ENCODE measurements around the gene GGT5. TPM values are rescaled to one million over a fixed set of nuclear protein-coding genes. Genes with fewer than 3 reads are reported as not detected.

GGT5 gene
- total RNA-seq, 1 donor from 2014 or later = 61.4 TPM

DNA sequence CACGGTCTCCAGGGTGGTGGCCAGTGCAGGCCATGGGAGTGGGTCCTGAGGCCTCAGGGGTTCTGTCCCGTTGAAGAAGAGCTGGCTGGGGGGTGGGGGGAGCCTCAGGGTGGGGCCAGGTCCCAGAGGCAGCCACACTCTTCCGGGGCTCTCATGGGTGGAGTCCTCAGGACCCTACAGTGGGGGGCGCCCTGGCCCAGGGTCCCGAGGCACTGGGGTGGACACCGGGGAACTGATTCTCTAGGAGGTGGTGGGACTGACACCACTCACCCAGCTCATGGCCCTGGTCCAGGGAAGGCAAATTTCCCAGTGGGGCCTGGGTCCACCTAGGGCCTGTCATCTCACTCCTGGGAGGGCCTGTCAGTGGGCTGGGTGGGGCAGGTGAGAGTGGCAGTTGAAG, 12.8 kb downstream of the GGT5 start:
- Histone ChIP-seq H3K27ac (no peak overlapping the region), H3K9me3 (no peaks in the 10 kb centered on the region), H3K4me3 (no peak overlapping the region), H3K36me3 (peaks cover 0 to 7% of the 10 kb centered on the region in 2 donors), H3K4me1 (peaks cover 3% of the 10 kb centered on the region), H3K27me3 (no peaks in the 10 kb centered on the region)
- intact Hi-C loops (cut with DNase I) = no loop called here
- TF ChIP-seq POLR2A (IDR thresholded peaks at IDR 0.05) (no peak), POLR2AphosphoS5 (IDR thresholded peaks at IDR 0.05; ENCODE audit: insufficient read depth in 1 of 2, low read depth in 1 of 2) (no peak)
- TF ChIP-seq, protein P1, sequence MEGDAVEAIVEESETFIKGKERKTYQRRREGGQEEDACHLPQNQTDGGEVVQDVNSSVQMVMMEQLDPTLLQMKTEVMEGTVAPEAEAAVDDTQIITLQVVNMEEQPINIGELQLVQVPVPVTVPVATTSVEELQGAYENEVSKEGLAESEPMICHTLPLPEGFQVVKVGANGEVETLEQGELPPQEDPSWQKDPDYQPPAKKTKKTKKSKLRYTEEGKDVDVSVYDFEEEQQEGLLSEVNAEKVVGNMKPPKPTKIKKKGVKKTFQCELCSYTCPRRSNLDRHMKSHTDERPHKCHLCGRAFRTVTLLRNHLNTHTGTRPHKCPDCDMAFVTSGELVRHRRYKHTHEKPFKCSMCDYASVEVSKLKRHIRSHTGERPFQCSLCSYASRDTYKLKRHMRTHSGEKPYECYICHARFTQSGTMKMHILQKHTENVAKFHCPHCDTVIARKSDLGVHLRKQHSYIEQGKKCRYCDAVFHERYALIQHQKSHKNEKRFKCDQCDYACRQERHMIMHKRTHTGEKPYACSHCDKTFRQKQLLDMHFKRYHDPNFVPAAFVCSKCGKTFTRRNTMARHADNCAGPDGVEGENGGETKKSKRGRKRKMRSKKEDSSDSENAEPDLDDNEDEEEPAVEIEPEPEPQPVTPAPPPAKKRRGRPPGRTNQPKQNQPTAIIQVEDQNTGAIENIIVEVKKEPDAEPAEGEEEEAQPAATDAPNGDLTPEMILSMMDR (IDR thresholded peaks at IDR 0.05) = no peak
- no peak for DNase-seq (ENCODE audit: extremely low spot score in 2 of 2)

DNA sequence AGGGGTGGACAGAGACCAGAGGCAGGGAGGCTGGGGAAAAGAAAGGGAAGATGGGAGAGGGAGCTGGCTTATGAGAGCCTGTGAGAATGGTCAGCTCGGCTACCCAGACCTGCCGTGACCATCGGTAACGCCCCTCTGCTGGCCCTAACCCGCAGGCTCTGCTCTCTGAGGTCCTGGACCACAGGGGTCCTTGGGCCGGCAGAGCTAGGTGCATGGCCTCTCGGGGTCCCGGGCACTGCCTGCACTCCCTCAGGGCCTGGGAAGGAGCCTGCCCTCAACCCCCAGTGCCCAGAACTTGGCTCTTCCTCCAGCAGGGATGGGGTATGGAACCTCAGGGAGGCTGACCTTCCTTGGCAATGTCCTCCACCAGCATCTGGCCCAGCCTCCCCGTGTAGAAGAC, 13.2 kb downstream of the GGT5 start:
- TF ChIP-seq, protein P1 (IDR thresholded peaks at IDR 0.05) = no peak
- TF ChIP-seq POLR2A (IDR thresholded peaks at IDR 0.05) (no peak), POLR2AphosphoS5 (IDR thresholded peaks at IDR 0.05; ENCODE audit: insufficient read depth in 1 of 2, low read depth in 1 of 2) (no peak)
- Histone ChIP-seq H3K27me3 (no peaks in the 10 kb centered on the region), H3K4me1 (peaks cover 3% of the 10 kb centered on the region), H3K36me3 (peaks cover 0 to 7% of the 10 kb centered on the region in 2 donors), H3K27ac (no peak overlapping the region), H3K9me3 (no peaks in the 10 kb centered on the region), H3K4me3 (no peak overlapping the region)
- DNase-seq (ENCODE audit: extremely low spot score in 2 of 2) = no peak
- intact Hi-C loops (cut with DNase I) = no loop called here

DNA sequence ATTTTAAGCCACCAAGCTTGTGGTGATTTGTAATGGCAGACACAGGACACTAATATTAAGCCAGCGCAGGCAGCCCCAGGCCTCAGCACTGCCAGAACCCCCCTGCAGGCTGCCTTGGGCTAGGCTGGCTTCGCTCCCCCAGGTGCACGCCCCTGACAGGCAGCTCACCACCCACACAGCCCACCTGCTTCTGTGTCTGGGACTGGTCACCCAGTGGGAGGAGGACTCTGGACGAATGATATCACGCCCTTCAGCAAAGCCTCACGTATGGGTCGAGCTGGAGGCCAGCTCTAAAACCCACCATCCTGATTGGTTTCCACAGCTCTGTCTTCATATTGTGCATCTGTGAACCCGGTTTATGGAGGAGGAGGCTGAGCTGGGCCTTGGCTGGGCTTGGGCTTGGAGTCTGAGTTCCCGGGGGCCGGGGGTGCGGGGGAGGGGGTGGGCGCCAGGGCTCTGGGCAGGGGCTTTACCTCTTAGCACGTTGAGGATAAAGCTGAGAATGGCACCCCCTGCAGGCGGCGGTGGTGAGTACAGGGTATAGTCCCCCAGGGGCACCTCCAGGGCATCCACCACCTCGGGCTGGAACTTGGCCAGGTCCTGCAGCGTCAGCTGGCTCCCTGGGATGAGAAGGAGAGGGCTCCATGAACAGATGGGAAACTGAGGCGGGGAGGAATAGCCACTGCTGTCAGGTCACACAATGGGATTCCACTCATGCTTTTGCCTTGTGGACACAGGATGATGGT, 13.8 kb downstream of the GGT5 start:
- Histone ChIP-seq H3K4me1 (peaks cover 3% of the 10 kb centered on the region), H3K9me3 (no peaks in the 10 kb centered on the region), H3K4me3 (no peak overlapping the region), H3K27ac (no peak overlapping the region), H3K27me3 (no peaks in the 10 kb centered on the region), H3K36me3 (peaks cover 0 to 13% of the 10 kb centered on the region in 2 donors)
- TF ChIP-seq POLR2AphosphoS5 (IDR thresholded peaks at IDR 0.05; ENCODE audit: insufficient read depth in 1 of 2, low read depth in 1 of 2) = no peak
- TF ChIP-seq, protein P1 (IDR thresholded peaks at IDR 0.05) = no peak
- no peak for TF ChIP-seq POLR2A (IDR thresholded peaks at IDR 0.05)
- no peak for DNase-seq (ENCODE audit: extremely low spot score in 2 of 2)
- intact Hi-C loops (cut with DNase I) = no loop called here

DNA sequence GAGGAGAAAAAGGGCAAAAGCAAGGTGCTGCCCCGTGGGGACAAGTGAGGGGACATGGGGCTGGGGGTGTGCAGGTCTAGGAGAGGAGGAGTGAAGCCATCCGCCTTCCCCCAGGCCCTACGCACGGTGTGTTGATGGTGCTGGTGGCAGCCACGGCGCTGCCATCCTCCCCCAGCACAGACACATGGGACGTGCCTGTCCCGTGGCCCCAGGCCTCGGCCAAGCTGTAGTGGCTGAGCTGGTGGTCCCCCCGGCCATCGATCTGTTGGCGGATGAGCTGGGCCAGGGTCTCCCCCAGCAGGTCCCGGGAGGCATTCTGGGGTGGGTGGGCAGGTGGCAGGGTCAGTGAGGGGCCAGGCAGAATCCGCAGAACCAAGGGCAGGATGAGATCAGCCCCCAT, 18.9 kb downstream of the GGT5 start:
- Histone ChIP-seq H3K36me3 (peaks cover 0 to 20% of the 10 kb centered on the region in 2 donors), H3K27me3 (no peaks in the 10 kb centered on the region), H3K4me1 (no peaks in the 10 kb centered on the region), H3K9me3 (peaks cover 6% of the 10 kb centered on the region), H3K27ac (no peak overlapping the region), H3K4me3 (no peak overlapping the region)
- no peak for DNase-seq (ENCODE audit: extremely low spot score in 2 of 2)
- intact Hi-C loops (cut with DNase I) = no loop called here
- TF ChIP-seq POLR2A (IDR thresholded peaks at IDR 0.05) = no peak
- TF ChIP-seq POLR2AphosphoS5 (IDR thresholded peaks at IDR 0.05; ENCODE audit: insufficient read depth in 1 of 2, low read depth in 1 of 2) = no peak
- TF ChIP-seq, protein P1 (IDR thresholded peaks at IDR 0.05) = no peak

DNA sequence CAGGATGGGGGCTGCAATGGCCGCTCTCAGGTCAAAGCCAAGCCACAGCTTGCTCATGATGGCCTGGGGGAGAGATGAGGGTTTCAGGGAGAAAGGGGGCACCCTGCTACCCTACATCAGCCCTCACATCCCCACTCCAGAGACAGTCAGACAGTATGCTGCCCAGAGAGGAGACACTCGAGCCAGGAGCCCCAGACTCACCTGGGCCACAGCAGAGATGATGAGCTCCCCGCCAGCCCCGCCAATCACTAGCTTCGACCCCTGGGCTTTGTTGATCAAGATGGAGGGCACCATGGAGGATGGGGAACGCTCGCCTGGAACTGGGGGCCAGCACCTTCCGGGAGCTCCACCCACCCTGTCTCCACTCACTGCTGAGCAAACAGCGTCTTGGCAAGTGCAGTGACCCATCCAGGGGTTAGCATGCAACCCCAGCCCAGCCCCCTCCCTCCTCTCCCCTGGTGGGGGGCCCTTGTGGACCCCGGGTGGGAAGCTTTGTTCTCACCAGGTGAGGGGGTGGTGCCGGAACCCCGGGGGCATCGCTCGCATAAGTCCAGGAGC, 19.8 kb downstream of the GGT5 start:
- Histone ChIP-seq H3K27ac (no peak overlapping the region), H3K36me3 (peaks cover 0 to 20% of the 10 kb centered on the region in 2 donors), H3K27me3 (no peaks in the 10 kb centered on the region), H3K9me3 (peaks cover 6% of the 10 kb centered on the region), H3K4me3 (no peak overlapping the region), H3K4me1 (no peaks in the 10 kb centered on the region)
- no peak for DNase-seq (ENCODE audit: extremely low spot score in 2 of 2)
- intact Hi-C loops (cut with DNase I) = no loop called here
- no peak for TF ChIP-seq POLR2AphosphoS5 (IDR thresholded peaks at IDR 0.05; ENCODE audit: insufficient read depth in 1 of 2, low read depth in 1 of 2)
- TF ChIP-seq POLR2A (IDR thresholded peaks at IDR 0.05) = no peak
- TF ChIP-seq, protein P1 (IDR thresholded peaks at IDR 0.05) = no peak

Data from vagina (tissue), 2 donors.